GM12873 (cell line): ENCODE data around the gene GPN1.

Source experiments
- CTCF ChIP-seq: IDR thresholded peaks from 2 replicates; pipeline ENCODE4 v1.5.1; 2012; ENCODE audit warnings: low read depth, mild to moderate bottlenecking, moderate library complexity, low read length, control low read depth; ENCODE audit not compliant: insufficient read depth; ENCODE audit errors: missing control alignments

Gene GPN1

GRCh38 chr2:27685577-27685976 is 56.7 kb downstream of the GPN1 start:
- TF ChIP-seq CTCF = no peak

GRCh38 chr2:27687232-27687631 is 58.4 kb downstream of the GPN1 start:
- no peak for TF ChIP-seq CTCF

- TF ChIP-seq CTCF = no peak
Measured at GRCh38 chr2:27689424-27689823, 60.6 kb downstream of the GPN1 start.

GRCh38 chr2:27690052-27690451 is 61.2 kb downstream of the GPN1 start:
- no peak for TF ChIP-seq CTCF

GRCh38 chr2:27697660-27698059 is 68.8 kb downstream of the GPN1 start:
- no peak for TF ChIP-seq CTCF
